NCI-H1694 (cell line): ENCODE data around the gene CTSK.

Experiments used
- DNase-seq: peaks from one replicate; lab custom pipeline; 2025; lab: John Stamatoyannopoulos, UW

CTSK gene

DNA sequence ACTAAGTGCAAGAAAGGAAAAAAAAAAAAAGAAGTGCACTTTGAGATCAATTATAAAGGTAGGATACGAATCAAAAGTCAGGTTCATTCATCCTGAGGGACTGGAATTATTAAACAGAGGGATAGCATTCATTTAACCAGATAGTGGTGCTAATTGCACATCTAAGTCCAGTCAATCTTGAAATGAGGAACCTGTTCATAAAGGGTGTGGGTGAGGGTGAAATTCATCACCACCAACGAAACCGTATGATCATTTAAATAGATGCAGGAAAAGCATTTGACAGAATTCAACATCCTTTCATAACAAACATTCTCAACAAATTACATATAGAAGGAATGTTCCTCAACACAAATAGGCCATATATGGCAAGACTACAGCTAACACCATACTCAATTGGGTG is 48.0 kb downstream of the CTSK start:
- DNase-seq: no peak

DNA sequence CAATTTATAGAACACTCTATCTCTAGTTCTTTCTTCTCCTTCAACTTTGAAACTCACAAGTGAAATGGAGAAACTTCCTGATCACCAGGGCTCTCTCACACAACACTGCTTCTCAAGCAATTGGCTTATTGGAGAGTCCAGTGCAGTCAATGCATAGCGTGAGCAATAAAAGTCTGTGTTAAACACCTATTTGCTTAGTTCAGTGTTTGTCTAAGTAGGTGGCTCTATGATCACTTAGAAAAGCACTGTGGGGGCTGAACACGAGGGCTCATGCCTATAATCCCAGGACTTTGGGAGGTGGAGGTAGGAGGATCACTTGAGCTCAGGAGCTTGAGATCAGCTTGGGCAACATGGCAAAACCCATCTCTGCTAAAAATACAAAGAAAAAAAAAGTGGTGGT is 54.6 kb downstream of the CTSK start:
- DNase-seq: no peak

DNA sequence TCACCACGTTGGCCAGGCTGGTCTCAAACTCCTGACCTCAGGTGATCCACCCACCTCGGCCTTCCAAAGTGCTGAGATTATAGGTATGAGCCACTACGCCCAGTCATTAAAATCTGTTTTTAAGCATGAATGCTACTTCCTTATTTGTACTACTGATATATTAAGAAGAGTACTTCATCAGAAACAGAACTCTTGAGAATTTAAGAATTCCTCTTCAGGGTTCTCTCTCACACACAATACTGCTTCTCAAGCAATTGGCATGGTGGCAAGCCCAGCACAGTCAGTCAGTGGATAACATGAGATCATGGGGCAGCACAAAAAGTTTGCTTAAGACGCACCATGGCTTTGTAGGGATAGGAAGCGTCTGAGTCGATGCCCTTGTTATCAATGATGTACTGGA is 56.6 kb downstream of the CTSK start:
- no peak for DNase-seq

DNA sequence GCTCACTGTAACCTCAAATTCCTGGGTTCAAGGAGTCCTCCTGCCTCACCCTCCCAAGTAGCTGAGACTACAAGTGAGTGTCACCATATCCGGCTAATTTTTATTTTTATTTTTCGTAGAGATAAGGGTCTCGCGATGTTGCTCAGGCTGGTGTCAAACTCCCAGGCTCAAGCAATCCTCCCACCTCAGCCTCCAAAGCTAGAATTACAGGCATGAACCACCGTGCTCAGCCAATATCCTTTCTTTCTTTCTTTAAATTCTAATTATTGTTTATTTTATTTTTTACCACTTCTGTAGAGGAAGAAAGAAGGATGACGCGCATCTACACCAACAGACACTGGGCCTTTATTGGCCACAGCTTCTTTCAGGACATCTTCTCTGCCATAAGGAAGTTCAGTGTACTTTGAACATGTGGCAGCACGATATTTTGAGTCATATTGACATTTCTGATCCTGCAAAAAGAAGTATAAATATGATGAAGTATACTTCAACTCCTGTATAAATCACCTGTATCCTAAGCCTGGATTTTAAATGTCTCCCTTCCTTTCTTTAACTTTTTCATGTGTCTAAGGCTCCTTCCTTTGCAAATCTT is 58.2 kb downstream of the CTSK start:
- no peak for DNase-seq

DNA sequence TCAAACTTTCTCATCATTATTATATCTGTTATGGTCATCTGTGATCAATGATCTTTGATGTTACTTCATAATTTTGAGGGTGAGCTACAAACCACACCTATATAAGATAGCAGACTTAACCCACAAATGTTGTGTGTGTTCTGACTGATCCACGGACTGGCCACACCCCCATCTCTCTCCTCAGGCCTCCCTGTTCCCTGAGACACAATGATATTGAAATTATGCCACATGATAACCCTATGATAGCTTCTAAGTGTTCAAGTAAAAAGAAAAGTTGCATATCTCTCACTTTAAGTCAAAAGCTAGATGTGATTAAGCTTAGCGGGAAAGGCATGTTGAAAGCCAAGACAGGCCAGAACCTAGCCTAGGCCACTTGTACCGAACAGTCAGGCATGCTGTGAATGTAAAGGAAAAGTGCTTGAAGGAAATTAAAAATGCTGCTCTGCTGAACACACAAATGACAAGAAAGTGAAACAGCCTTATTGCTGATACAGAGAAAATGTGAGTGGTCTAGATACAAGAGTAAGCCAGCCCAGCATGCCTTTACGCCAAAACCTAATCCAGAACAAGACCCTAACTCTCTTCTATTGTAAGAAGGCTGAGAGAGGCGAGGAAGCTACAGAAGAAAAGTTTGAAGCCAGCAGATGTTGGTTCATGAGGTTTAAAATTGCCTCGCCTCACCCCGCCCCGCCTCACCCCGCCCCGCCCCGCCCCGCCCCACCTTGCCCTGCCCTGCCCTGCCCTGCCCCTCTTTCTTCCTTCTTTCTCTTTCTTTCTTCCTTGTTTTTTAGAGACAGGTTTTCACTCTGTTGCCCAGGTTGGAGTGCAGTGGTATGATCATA is 59.0 kb downstream of the CTSK start:
- DNase-seq: no peak
